Mononuclear cell (primary cell): ENCODE data around the gene PDE2A. TPM values are rescaled to one million over a fixed set of nuclear protein-coding genes. Genes with fewer than 3 reads are reported as not detected.

Source experiments
- H3K27me3 ChIP-seq: 2 replicates; pipeline ENCODE4 v1.6.0; 2011; ENCODE audit warnings: low read length, control low read depth; ENCODE audit not compliant: insufficient read depth
- H3K4me1 ChIP-seq: 2 replicates; pipeline ENCODE4 v1.5.1; 2011; ENCODE audit warnings: mild to moderate bottlenecking, low read length, control low read depth; ENCODE audit not compliant: insufficient read depth
- H3K4me3 ChIP-seq: 2 replicates; pipeline ENCODE4 v1.5.1; 2011; ENCODE audit warnings: mild to moderate bottlenecking, low read length, moderate library complexity
- H3K9me3 ChIP-seq: 2 replicates; pipeline ENCODE4 v1.5.1; 2011; ENCODE audit warnings: low read depth, mild to moderate bottlenecking, control low read depth, low read length
- total RNA-seq: library from RNA; depleted of rRNA; stranded (reverse); fragments of >200 nt; gene quantifications from one replicate; pipeline ENCODE4 v1.2.3, GENCODE V29; 2012

The PDE2A gene
- total RNA-seq, 1 donor = 3.7 TPM

DNA sequence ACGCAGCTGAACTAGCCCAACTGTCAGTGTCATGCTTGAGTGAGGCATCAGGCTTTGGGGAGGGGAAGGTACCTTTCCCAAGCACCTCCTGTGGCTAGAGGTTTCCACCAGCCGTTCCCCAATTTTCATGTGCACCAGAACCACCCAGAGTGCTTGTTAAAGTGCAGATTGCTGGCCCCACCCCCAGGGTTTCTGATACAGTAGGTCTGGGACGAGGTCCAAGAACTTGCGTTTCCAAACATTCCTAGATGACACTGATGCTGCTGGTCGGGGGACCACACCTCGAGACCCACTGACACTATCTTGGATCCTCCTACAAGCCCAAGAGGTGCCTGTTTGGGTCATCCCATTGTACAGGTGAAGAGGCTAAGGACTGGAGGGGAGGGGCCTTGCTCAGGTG, 59.8 kb downstream of the PDE2A start:
- no peaks in the 10 kb centered on the region for H3K9me3 ChIP-seq
- peaks cover 19% of the 10 kb centered on the region for H3K27me3 ChIP-seq
- no peak overlapping the region for H3K4me3 ChIP-seq
- H3K4me1 ChIP-seq = peaks cover 34% of the 10 kb centered on the region

DNA sequence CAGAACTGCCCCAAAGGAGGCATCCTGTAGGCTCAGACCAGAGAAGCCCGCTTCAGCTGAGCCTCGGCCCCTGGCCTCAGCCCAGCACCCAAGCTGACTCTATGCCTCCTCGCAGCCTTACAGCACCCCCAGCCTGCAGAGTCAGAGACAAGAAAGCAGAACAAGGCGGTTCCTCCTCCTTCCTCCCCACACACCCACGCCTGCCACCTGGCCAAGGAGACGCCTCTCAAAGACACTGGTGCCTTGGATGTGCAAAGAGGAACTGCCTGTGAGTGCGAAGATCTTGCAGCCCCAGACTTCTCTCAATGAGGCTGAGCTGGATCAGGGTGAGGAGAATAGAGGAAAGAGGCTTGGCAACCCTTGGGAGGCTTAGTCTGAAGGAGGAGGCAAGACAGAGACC, 60.2 kb downstream of the PDE2A start:
- H3K9me3 ChIP-seq = no peaks in the 10 kb centered on the region
- H3K27me3 ChIP-seq = peaks cover 20% of the 10 kb centered on the region
- peaks cover 34% of the 10 kb centered on the region for H3K4me1 ChIP-seq
- H3K4me3 ChIP-seq = no peak overlapping the region

DNA sequence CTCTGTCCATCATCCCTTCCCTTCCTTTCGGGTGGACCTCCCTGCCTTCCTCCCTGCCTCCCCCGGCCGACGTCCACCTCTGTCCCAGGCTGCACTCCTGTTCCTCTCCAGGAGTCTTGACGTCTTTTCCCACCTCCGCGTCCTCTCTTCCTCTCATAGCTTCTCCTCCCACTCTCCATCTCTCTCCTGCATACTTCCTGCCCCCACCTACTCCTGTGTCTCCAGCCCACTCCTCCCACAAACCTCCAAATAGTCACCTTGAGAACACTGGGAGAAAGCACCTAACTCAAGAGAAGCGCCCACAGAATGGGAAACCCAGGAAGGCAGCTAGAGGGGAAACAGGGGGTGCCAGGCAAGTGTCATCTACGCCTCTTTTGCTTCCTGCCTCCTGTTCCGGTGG, 60.8 kb downstream of the PDE2A start:
- Histone ChIP-seq H3K4me1 (peaks cover 39% of the 10 kb centered on the region), H3K9me3 (no peaks in the 10 kb centered on the region), H3K4me3 (no peak overlapping the region), H3K27me3 (peaks cover 20% of the 10 kb centered on the region)

DNA sequence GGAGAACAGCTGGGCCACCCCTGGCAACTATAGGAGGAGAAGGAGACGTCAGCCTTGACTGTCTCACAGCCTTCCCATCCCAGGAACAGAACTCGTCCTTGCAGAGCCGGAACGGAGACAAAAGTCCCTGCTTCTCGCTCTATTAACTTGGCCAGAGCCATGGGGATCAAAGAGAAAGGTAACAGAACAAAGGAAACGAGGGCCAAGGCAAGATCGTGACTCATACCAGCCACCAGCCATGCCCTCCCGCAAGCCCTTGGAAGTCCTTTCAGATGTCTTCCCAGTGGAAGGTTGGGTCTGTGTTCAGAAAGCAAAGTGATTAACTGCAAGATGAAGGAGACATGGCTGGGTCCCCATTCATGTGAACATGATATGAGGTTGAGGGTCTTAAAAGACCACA, 64.7 kb downstream of the PDE2A start:
- H3K9me3 ChIP-seq = no peaks in the 10 kb centered on the region
- H3K27me3 ChIP-seq = peaks cover 20% of the 10 kb centered on the region
- H3K4me3 ChIP-seq = no peak overlapping the region
- peaks cover 39% of the 10 kb centered on the region for H3K4me1 ChIP-seq

DNA sequence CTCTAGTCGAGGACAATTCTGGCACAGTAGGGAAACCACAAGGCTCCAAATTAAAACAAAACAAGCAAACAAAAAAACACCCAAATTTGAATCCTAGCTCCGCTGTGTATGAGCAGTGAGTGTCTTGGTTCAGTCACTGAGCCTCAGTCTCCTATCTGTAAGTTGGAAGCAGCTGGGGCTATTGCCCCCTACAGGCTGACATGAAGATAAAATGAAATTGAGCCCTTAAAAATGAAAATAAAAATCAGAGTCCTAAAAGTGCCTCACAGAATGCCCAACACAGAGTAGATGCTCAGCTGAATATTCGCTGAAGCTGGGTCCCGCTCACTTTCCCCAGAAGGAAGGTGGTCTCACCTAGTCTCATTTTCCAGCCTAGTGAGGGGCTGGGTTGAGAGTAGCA, 65.2 kb downstream of the PDE2A start:
- Histone ChIP-seq H3K4me1 (peaks cover 35% of the 10 kb centered on the region), H3K4me3 (no peak overlapping the region), H3K27me3 (peaks cover 20% of the 10 kb centered on the region), H3K9me3 (no peaks in the 10 kb centered on the region)

DNA sequence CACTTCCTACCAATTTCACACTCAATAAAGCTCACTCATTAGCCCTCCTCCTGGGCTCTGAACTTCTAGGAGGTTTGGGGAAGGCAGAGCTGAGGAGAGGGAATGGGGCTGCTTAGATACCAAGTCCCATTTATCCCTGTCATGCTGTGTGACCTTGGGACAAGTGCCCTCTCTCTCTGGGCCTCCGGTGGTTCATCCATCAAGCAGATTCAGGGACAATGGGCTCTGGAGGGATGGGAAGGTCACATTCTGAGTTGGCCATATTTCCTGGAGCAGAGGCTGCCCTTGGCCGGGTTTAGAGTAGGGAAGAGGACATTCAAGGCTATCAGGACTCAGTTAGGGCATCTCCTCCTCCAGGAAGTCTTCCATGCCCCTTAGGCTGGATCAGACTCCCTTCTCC, 66.7 kb downstream of the PDE2A start:
- Histone ChIP-seq H3K4me1 (peaks cover 20% of the 10 kb centered on the region), H3K9me3 (no peaks in the 10 kb centered on the region), H3K4me3 (no peak overlapping the region), H3K27me3 (peaks cover 20% of the 10 kb centered on the region)

DNA sequence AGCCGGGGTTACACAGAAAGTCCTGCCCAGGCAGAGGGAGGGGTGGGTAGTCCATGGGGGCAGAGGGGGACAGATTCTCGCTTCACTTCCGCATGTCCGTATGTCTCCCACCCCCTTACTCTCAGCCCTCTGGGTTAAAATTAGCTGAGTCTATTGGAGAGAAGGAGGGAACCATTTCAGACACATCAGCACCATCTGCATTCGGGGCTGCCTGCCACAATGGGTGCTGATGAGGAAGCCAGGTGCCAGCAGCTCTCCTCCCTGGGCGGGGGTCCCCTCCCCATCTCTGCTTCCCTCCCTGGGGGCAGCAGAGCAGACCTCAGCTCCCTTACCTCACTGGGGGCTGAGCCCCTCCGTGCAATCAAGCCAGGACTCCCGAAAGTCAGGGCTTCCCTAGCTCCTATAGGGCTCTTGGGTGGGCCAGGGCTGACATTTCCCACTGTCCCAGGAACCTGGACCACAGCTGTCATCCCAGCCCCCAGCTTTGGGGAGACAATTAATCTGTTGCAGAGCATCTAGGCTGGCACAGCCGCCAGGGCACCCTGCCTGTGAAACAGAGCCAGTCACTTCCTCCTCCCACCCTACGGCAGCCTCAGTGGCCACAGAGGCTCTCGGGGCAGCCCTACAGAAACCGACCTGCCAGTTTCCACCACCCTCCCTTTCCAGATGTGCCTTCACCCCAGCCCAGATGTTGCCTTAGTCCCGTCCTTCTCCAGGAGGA, 67.3 kb downstream of the PDE2A start:
- Histone ChIP-seq H3K9me3 (no peaks in the 10 kb centered on the region), H3K27me3 (peaks cover 20% of the 10 kb centered on the region), H3K4me1 (peaks cover 14% of the 10 kb centered on the region), H3K4me3 (no peak overlapping the region)

DNA sequence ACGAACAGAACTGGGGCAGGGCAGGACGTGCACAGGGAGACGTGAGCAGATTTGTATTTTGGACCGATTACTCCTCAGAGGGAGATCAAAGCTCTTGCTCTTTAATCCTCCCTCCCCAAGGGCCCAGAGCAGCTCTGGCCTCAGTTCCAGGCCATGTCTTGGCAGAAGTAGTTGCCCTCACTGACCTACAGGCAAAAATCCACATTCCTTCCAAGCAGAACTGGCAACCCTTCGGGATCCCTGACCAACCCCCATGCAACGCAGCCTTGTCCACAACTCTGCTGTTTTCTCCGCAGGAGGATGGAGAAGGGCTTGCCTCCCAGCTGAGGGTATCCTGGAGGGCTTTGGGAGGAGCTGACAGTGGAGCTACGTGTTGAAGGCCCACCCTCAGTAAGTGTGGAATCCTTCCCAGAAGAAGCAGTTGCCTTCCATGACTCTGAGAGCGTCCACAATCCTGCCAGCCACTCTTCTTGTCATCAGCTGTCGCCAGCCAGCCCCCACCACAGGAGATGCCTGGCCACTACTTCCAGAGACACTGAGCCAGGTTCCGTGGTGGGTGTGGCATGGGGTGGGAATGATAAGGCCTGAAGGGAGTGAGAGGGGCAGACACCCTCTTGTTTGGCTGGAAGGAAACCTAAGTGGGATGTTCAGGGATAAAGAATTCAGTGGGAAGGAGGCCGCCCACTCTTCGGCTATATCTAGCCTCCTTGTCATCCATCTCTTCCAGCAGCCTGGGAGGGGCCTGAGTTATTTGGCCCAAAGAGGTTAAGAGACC, 68.1 kb downstream of the PDE2A start:
- no peaks in the 10 kb centered on the region for H3K9me3 ChIP-seq
- no peak overlapping the region for H3K4me3 ChIP-seq
- H3K27me3 ChIP-seq = peaks cover 16% of the 10 kb centered on the region
- peaks cover 8% of the 10 kb centered on the region for H3K4me1 ChIP-seq

DNA sequence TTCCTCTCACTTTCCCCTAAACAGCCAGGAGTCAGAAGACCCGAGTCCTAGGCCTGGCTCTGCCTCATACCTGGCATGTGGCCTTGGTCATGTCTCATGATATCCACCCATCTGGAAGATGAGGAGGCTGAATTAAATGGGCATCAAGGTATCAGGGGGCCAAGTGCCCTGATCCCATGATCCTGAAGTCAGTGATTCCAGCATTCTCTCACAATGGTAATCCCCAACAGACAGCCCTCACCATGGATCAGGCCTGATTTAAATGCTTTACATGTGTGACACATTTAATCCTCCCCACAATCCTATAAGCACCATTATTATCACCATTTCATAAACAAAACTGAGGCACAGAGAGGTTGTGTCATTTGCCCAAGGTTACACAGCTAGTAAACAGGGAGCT, 70.0 kb downstream of the PDE2A start:
- Histone ChIP-seq H3K27me3 (no peaks in the 10 kb centered on the region), H3K4me3 (no peak overlapping the region), H3K9me3 (no peaks in the 10 kb centered on the region), H3K4me1 (peaks cover 8% of the 10 kb centered on the region)

DNA sequence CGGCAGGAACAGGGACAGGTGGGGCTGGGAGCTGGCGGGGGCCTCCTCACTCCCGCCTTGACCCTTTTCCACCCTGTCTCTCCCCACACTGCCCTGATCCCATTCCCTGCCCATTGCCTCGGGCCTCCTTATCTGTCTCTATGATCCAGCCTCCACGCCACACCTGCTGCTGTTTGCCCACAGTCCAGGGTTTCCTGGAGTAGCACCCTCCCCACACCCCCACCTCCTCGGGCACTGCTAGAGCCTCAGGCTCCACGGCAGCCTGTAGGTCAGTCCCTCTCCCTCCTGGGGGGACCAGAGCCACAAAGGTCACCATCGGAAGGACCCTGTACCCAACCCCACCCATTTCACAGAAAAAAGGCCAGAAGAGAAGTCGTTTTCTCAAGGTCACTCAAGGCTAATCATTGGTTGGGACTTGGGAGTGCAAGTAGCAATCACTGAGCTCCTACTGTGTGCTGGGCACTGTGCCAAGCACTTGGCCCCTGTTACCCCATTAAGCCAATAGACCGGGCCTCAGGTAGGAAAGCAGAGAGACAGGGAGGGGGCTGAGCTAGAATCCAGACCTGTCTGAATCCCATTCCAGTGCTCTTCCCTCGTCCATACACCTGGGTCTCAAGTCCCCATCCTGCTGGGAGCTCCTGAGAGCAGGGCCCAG, 71.8 kb downstream of the PDE2A start:
- H3K4me3 ChIP-seq = no peak overlapping the region
- H3K27me3 ChIP-seq = no peaks in the 10 kb centered on the region
- no peaks in the 10 kb centered on the region for H3K4me1 ChIP-seq
- no peaks in the 10 kb centered on the region for H3K9me3 ChIP-seq

DNA sequence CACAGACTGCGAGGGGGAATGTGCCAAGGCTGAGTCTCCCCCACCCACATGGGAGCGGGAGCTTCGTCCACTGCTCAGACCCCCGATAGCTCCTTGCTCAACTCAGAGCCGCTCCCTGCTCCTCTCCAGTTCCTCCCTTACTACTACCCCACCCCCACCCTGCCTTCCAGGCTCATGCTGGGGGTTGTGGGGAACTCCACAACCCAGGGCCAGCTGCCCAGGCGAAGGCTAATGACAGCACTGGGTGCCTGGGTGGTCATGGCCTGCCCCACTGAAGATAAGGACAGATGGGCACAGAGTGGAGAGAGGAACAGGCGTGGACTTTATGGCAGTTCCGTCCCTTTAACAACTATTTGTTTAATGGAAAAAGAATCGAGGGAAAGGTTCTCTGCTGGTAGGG, 73.7 kb downstream of the PDE2A start:
- Histone ChIP-seq H3K9me3 (no peaks in the 10 kb centered on the region), H3K4me1 (no peaks in the 10 kb centered on the region), H3K27me3 (no peaks in the 10 kb centered on the region)

DNA sequence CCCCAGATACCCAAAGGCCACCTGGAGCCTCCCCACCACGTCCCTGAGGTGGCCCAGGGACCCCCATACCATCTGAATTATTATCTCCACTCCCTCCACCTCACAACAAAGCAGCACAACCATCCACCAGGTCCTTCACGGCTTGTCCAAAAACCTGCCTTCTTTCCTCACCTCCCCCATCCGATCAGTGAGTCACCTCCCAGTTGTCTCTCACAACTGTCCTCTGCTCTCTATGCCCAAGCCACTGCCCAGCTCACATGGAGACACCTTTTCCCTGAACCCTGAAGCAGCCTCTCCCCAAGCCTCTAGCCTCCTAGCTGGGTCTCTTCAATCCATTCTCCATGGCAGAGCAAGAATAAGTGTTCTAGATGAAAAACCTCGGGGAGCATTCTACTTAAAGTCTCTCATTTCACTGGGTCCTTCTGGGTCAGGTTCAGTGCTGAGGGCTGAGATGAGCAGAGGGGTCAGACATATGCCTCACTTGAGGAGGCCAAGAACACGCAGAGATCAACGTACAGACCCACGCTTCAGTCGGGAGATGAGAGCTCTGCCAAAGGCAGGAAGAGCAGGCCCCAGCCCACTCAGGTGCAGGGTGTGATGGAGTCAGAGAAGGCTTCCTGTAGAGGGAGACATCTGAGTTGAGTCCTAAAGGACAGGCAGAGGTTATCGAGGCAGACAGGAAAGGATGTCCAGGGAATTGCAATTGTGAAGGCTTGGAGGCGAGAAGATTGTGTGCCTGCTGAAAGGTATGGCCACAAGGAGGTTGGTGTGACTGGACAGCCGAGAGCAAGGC, 74.7 kb downstream of the PDE2A start:
- H3K9me3 ChIP-seq = no peaks in the 10 kb centered on the region
- H3K4me1 ChIP-seq = no peaks in the 10 kb centered on the region
- no peaks in the 10 kb centered on the region for H3K27me3 ChIP-seq
- H3K4me3 ChIP-seq = no peak overlapping the region

More for the DNA sequence above, 73.7 kb downstream of the PDE2A start:
- H3K4me3 ChIP-seq = no peak overlapping the region

DNA sequence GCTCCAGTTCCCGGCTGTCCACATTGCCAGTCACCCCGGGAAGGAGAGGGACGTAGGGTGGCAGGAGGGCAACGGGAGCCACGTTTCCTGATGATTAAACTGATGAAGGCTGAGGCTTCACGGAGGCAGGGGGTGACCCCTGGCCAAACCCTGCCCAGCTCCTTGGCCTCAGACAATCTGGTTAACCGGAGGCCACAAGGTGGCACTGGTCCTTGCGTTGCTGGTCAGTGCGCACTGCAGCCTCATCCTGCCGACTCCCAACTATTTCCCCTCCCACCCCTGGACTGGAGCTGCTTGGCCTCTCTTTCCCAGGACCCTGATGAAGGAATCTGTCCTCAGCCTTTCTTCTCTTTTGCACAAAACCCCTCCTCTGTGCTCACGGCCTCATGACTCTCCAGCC, 75.3 kb downstream of the PDE2A start:
- Histone ChIP-seq H3K27me3 (no peaks in the 10 kb centered on the region), H3K4me3 (no peak overlapping the region), H3K9me3 (no peaks in the 10 kb centered on the region), H3K4me1 (no peaks in the 10 kb centered on the region)

DNA sequence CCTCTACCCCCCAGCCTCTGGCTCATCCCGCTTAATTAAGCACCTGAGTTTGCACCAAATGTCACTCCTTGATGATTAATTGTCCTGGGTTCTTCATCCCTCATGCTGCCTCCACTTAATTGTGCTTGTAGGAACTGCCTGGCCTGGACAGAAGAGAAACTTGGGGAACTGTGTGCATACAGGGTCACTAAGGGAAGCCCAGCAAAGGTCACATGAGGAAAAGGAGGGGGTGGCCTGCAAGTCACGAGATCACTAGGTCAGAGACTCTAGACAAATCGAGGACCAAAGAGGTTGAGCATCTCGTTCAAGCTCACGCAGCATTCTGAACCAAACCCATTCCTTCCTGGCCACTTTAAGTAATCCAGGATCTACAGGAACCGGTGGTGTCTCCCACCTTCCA, 75.8 kb downstream of the PDE2A start:
- Histone ChIP-seq H3K9me3 (no peaks in the 10 kb centered on the region), H3K4me1 (no peaks in the 10 kb centered on the region), H3K4me3 (no peak overlapping the region), H3K27me3 (no peaks in the 10 kb centered on the region)

DNA sequence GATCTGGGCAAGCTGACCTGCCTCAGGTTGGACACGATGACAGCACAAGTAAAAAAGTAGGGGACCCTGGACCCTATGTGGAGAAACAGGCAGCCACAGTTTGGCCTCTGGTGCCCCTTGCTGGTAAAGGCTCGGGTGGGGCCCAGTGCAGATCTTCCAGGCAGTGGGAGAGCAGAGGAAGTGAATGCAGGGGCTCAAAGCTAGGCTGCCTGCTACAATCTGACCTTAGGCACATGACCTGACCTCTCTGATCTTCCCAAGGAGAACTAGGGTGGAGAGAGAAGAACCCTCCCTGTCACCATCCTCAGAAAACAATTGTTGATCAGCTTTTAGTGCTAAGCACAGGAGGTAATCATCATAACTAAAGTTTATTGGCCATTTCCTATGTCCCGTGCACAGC, 76.5 kb downstream of the PDE2A start:
- H3K27me3 ChIP-seq = peaks cover 2% of the 10 kb centered on the region
- no peak overlapping the region for H3K4me3 ChIP-seq
- H3K9me3 ChIP-seq = no peaks in the 10 kb centered on the region
- no peaks in the 10 kb centered on the region for H3K4me1 ChIP-seq
